ENCODE results near the gene PXMP4.

- no peak for TF ChIP-seq EZH2 (IDR thresholded peaks at IDR 0.05; ENCODE audit: low read length)
- TF ChIP-seq, protein P1, sequence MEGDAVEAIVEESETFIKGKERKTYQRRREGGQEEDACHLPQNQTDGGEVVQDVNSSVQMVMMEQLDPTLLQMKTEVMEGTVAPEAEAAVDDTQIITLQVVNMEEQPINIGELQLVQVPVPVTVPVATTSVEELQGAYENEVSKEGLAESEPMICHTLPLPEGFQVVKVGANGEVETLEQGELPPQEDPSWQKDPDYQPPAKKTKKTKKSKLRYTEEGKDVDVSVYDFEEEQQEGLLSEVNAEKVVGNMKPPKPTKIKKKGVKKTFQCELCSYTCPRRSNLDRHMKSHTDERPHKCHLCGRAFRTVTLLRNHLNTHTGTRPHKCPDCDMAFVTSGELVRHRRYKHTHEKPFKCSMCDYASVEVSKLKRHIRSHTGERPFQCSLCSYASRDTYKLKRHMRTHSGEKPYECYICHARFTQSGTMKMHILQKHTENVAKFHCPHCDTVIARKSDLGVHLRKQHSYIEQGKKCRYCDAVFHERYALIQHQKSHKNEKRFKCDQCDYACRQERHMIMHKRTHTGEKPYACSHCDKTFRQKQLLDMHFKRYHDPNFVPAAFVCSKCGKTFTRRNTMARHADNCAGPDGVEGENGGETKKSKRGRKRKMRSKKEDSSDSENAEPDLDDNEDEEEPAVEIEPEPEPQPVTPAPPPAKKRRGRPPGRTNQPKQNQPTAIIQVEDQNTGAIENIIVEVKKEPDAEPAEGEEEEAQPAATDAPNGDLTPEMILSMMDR (optimal IDR thresholded peaks at IDR 0.05 in 1 of 3, IDR thresholded peaks at IDR 0.05 in 1 of 3, conservative IDR thresholded peaks at IDR 0.05 in 1 of 3; ENCODE audit: extremely low read depth in 1 of 3, insufficient read depth in 2 of 3, low read length in 3 of 3): no peak
Measured at GRCh38 chr20:33701629-33702450, 18.3 kb downstream of the PXMP4 start.
